SK-N-SH (cell line): Measurements from ENCODE around the gene LINGO4. TPM values are rescaled to one million over a fixed set of nuclear protein-coding genes. Genes with fewer than 3 reads are reported as not detected.

Experiments
- CTCF ChIA-PET: fragments of 300-600, 350-600 bp; formaldehyde crosslinking; extraction: SDS; loops from one replicate; lab custom pipeline; 2021; lab: Yijun Ruan, JAX
- POLR2A ChIA-PET: fragments of 350-600 bp; sonication (Branson Sonifier 250); formaldehyde crosslinking; extraction: SDS; loops from one replicate; lab custom pipeline; 2020; ENCODE audit warnings: antibody characterized with exemption, inconsistent platforms; lab: Yijun Ruan, JAX
- DNase-seq: peaks from one replicate; pipeline ENCODE4 v3.0.0; 2012
- H2AFZ ChIP-seq: fragments of 200-600 bp; sonication (generic); 2 replicates; pipeline ENCODE4 v1.8.1; 2016; ENCODE audit warnings: antibody characterized with exemption, mild to moderate bottlenecking, low read depth
- H3F3A ChIP-seq: fragments of 200-600 bp; sonication (generic); replicated peaks from 2 replicates; pipeline ENCODE3; 2016; ENCODE audit warnings: antibody characterized with exemption, mild to moderate bottlenecking; ENCODE audit not compliant: insufficient read depth
- H3K27ac ChIP-seq, 2 experiments: fragments of 200-500 bp in 1 of 2; fragments of 200-600 bp in 1 of 2; sonication (Bioruptor generic) in 1 of 2; sonication (generic), shearing (Covaris generic) in 1 of 2; 2 replicates each; pipeline versions ENCODE4 v1.5.1 to v1.6.1; 2014 to 2016; ENCODE audit warnings: low read depth in 2 of 2, inconsistent platforms in 1 of 2, low read length in 1 of 2, mild to moderate bottlenecking in 1 of 2, mixed read lengths in 1 of 2
- H3K27me3 ChIP-seq: fragments of 200-600 bp; sonication (generic), shearing (Covaris generic); 2 replicates; pipeline ENCODE4 v1.6.1; 2016; ENCODE audit warnings: mixed run types; ENCODE audit not compliant: insufficient read depth
- H3K36me3 ChIP-seq, 2 experiments: fragments of 200-500 bp in 1 of 2; fragments of 200-600 bp in 1 of 2; sonication (Bioruptor generic) in 1 of 2; sonication (generic) in 1 of 2; replicated peaks in 1 of 2; 2 replicates each; pipeline versions ENCODE3 to v1.5.1; 2014 to 2016; ENCODE audit warnings: low read length in 1 of 2, mild to moderate bottlenecking in 1 of 2; ENCODE audit not compliant: insufficient read depth in 2 of 2, control insufficient read depth in 1 of 2
- H3K4me1 ChIP-seq, 2 experiments: fragments of 200-500 bp in 1 of 2; fragments of 200-600 bp in 1 of 2; sonication (Bioruptor generic) in 1 of 2; sonication (generic), shearing (Covaris generic) in 1 of 2; 2 replicates each; pipeline versions ENCODE4 v1.5.1 to v1.6.1; 2014 to 2016; ENCODE audit warnings: low read depth in 1 of 2, low read length in 1 of 2, mixed run types in 1 of 2; ENCODE audit not compliant: insufficient read depth in 2 of 2, control insufficient read depth in 1 of 2
- H3K4me2 ChIP-seq: fragments of 200-600 bp; sonication (generic), shearing (Covaris generic); 2 replicates; pipeline ENCODE4 v1.6.1; 2017; ENCODE audit warnings: mixed run types
- H3K4me3 ChIP-seq, 2 experiments: fragments of 200-500 bp in 1 of 2; fragments of 200-600 bp in 1 of 2; sonication (Bioruptor generic) in 1 of 2; sonication (generic), shearing (Covaris generic) in 1 of 2; 2 replicates each; pipeline versions ENCODE4 v1.5.1 to v1.8.1; 2014 to 2016; ENCODE audit warnings: low read depth in 2 of 2, inconsistent platforms in 1 of 2, low read length in 1 of 2, mild to moderate bottlenecking in 1 of 2, mixed read lengths in 1 of 2, moderate library complexity in 1 of 2
- H3K79me2 ChIP-seq: fragments of 200-600 bp; sonication (generic); 2 replicates; pipeline ENCODE4 v1.8.1; 2017; ENCODE audit warnings: mild to moderate bottlenecking; ENCODE audit not compliant: insufficient read depth
- H3K9ac ChIP-seq: fragments of 200-600 bp; sonication (generic); 2 replicates; pipeline ENCODE4 v1.6.1; 2017; ENCODE audit warnings: mixed run types
- H3K9me2 ChIP-seq: fragments of 200-600 bp; sonication (generic); 2 replicates; pipeline ENCODE4 v1.6.1; 2017; ENCODE audit warnings: mixed run types
- H3K9me3 ChIP-seq: fragments of 200-600 bp; sonication (generic); 2 replicates; pipeline ENCODE4 v1.6.1; 2017; ENCODE audit warnings: mixed run types, mild to moderate bottlenecking, moderate library complexity
- H4K20me1 ChIP-seq: fragments of 200-600 bp; sonication (generic); 2 replicates; pipeline ENCODE4 v1.6.1; 2017; ENCODE audit warnings: mild to moderate bottlenecking, mixed run types; ENCODE audit not compliant: insufficient read depth
- ELF1 ChIP-seq: IDR thresholded peaks from 2 replicates; pipeline ENCODE4 v1.4.0; 2012
- EZH2phosphoT487 ChIP-seq: fragments of 200-600 bp; sonication (generic); IDR thresholded peaks from 2 replicates; pipeline ENCODE4 v1.6.1; 2017; ENCODE audit warnings: low read depth, mixed run types, mild to moderate bottlenecking, antibody characterized with exemption, moderate library complexity, borderline replicate concordance
- GABPA ChIP-seq: IDR thresholded peaks from 2 replicates; pipeline ENCODE4 v1.4.0; 2012; ENCODE audit warnings: low read depth, mild to moderate bottlenecking
- RXRA ChIP-seq: IDR thresholded peaks from 2 replicates; pipeline ENCODE4 v1.4.0; 2012; ENCODE audit warnings: low read depth, mild to moderate bottlenecking, borderline replicate concordance
- TAF1 ChIP-seq: IDR thresholded peaks from 2 replicates; pipeline ENCODE4 v1.6.1; 2012; ENCODE audit warnings: low read depth, mild to moderate bottlenecking, low read length, moderate library complexity, borderline replicate concordance
- TCF12 ChIP-seq: IDR thresholded peaks from 2 replicates; pipeline ENCODE4 v1.4.0; 2012
- TEAD4 ChIP-seq: IDR thresholded peaks from 2 replicates; pipeline ENCODE4 v1.4.0; 2012; ENCODE audit warnings: mild to moderate bottlenecking, borderline replicate concordance; ENCODE audit not compliant: insufficient read depth
- YY1 ChIP-seq: IDR thresholded peaks from 2 replicates; pipeline ENCODE4 v1.4.0; 2012; ENCODE audit warnings: low read depth, mild to moderate bottlenecking
- WGBS: methylation state at CpG from one replicate; pipeline ENCODE4 v1.1.6; 2017; ENCODE audit warnings: low lambda C conversion rate; 5-methylcytosine and 5-hydroxymethylcytosine counted together
- polyA plus RNA-seq, 3 experiments: library from polyadenylated mRNA; depleted of rRNA; stranded (reverse); fragments of >200 nt; gene quantifications; 2 replicates each; pipeline ENCODE4 v1.2.3, GENCODE V29; 2012
- TF ChIP-seq, protein P1 (sequence below): IDR thresholded peaks from 2 replicates; pipeline ENCODE4 v1.4.0; 2012; ENCODE audit warnings: low read depth, borderline replicate concordance
- TF ChIP-seq, protein P2 (sequence below): IDR thresholded peaks from 2 replicates; pipeline ENCODE4; 2012
- TF ChIP-seq, protein P3 (sequence below): fragments of 200-600 bp; sonication (generic); IDR thresholded peaks from 2 replicates; pipeline ENCODE4 v1.6.1; 2017; ENCODE audit warnings: antibody characterized with exemption, mild to moderate bottlenecking, moderate library complexity
- TF ChIP-seq, protein P4 (sequence below): IDR thresholded peaks from 2 replicates; pipeline ENCODE4 v1.6.1; 2012; ENCODE audit warnings: mild to moderate bottlenecking, low read depth, low read length, moderate library complexity

Gene LINGO4
- polyA plus RNA-seq, 1 of the 3 experiments (the other 2 are of a cell fraction): not detected

DNA sequence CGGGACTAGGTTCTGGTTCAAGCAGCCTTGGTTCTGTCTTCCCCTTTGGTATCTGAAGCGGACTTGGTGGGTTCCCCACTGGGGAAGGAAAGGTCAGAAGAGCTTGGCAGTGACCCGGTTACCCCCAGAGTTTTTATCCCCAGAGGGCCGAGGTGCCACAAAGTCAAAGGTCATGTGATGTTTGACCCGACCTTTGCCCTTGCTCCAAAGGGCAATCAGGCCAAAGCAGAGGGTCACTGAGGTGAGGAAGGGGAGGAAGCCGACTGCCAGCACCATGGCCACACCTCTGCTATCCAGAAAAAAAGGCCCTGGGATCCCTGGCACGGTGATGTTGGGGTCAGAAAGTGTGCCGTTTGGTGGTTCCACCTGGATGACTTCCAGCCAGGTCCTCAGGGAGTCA, 4.4 kb downstream of the LINGO4 start (continued):
- TF ChIP-seq, protein P1, sequence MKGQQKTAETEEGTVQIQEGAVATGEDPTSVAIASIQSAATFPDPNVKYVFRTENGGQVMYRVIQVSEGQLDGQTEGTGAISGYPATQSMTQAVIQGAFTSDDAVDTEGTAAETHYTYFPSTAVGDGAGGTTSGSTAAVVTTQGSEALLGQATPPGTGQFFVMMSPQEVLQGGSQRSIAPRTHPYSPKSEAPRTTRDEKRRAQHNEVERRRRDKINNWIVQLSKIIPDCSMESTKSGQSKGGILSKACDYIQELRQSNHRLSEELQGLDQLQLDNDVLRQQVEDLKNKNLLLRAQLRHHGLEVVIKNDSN: no peak
- no peak for TF ChIP-seq EZH2phosphoT487
- TF ChIP-seq TAF1: no peak

DNA sequence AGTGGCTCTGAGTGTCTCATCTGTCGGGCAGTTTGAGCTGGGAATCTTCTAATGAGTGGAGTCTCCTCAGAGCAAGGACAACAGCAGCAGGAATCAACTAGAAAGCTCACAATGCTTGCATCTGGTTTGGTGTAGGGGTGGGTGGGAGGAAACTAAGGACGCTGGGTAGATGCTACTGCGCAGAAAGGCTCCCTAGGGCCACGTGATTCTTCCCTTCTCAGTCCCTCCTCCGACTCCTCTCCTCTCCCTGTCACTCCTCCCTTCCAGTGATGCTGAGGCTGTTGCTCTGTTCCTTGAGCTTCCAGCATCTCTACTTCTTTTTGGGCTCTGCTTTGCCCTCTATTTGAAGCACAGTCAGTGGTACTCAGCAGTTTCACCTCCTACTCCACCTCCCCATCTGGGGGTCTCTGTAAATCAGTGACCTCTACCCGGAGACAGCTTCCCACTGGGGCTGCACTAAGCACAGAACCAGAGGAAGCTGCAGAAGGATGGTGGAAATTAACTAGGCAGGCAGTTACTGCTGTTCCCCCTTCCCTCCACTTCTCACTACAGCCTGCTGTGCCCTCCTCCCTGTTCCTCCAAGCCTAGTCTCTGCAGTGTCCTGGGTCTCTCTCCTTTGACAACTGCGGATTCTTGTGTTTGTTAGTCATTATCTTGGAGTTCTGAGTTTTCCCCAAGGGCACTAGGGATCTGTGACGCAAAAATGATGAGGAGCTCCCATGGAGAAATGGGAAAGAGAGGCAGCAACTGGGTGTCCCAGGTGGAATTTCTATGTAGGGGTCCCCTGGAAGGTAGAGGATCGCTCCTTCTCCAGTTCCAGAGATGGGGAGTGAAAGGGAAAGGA, 5.8 kb downstream of the LINGO4 start:
- TF ChIP-seq, protein P2, sequence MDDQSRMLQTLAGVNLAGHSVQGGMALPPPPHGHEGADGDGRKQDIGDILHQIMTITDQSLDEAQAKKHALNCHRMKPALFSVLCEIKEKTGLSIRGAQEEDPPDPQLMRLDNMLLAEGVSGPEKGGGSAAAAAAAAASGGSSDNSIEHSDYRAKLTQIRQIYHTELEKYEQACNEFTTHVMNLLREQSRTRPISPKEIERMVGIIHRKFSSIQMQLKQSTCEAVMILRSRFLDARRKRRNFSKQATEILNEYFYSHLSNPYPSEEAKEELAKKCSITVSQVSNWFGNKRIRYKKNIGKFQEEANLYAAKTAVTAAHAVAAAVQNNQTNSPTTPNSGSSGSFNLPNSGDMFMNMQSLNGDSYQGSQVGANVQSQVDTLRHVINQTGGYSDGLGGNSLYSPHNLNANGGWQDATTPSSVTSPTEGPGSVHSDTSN: no peak
- TF ChIP-seq, protein P3, sequence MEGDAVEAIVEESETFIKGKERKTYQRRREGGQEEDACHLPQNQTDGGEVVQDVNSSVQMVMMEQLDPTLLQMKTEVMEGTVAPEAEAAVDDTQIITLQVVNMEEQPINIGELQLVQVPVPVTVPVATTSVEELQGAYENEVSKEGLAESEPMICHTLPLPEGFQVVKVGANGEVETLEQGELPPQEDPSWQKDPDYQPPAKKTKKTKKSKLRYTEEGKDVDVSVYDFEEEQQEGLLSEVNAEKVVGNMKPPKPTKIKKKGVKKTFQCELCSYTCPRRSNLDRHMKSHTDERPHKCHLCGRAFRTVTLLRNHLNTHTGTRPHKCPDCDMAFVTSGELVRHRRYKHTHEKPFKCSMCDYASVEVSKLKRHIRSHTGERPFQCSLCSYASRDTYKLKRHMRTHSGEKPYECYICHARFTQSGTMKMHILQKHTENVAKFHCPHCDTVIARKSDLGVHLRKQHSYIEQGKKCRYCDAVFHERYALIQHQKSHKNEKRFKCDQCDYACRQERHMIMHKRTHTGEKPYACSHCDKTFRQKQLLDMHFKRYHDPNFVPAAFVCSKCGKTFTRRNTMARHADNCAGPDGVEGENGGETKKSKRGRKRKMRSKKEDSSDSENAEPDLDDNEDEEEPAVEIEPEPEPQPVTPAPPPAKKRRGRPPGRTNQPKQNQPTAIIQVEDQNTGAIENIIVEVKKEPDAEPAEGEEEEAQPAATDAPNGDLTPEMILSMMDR: no peak
- peaks cover 0 to 32% of the 10 kb centered on the region in 2 experiments; a peak in 2 of 4 replicates for H3K4me1 ChIP-seq
- H3K27ac ChIP-seq: no peak overlapping the region
- no peaks in the 10 kb centered on the region for H3K36me3 ChIP-seq
- no peaks in the 10 kb centered on the region for H3K9me2 ChIP-seq
- no peaks in the 10 kb centered on the region for H4K20me1 ChIP-seq
- no peak for DNase-seq
- no peak overlapping the region for H3K9ac ChIP-seq
- no peak overlapping the region for H3K4me3 ChIP-seq
- no peaks in the 10 kb centered on the region for H3K9me3 ChIP-seq
- no peak overlapping the region for H2AFZ ChIP-seq
- ChIA-PET CTCF (interaction anchor here (0.6 to 2.3 kb wide), 6 partner anchors 8 to 37 kb away, joined by 3 to 8 read pairs (median 4); partner anchors contain the start of gene TDRKH), POLR2A (no interaction called here)
- peaks cover 33% of the 10 kb centered on the region for H3K27me3 ChIP-seq
- H3K79me2 ChIP-seq: no peaks in the 10 kb centered on the region
- no peak overlapping the region for H3K4me2 ChIP-seq
- no peaks in the 10 kb centered on the region for H3F3A ChIP-seq
- 48% methylated on average over 9 of the region's 9 CpGs for WGBS

DNA sequence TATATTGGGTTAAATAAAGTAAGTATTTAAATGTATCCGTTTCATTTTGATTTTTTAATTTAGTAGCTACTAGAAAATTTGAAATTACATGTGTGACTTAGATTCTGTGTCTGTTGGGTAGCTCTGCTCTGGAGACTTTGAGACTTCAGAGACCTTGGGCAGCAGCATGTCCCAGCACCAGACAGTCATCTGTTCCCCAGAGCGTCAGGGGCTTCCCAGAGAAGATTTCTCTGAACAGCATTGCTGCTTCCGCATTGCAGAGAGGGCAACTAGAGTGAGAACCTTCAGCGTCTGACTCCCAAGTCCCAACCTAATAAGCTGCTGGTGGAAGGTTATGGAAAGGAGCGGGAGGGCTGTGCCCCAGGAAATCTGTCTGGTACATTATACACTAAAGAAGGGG, 6.6 kb downstream of the LINGO4 start:
- no peak overlapping the region for H3K4me2 ChIP-seq
- CTCF ChIA-PET: interaction anchor here (1.1 to 2.3 kb wide), 5 partner anchors 9 to 38 kb away, joined by 3 to 8 read pairs (median 4); partner anchors contain the start of gene TDRKH
- H4K20me1 ChIP-seq: no peaks in the 10 kb centered on the region
- H3K27ac ChIP-seq: no peak overlapping the region
- H3K79me2 ChIP-seq: no peaks in the 10 kb centered on the region
- POLR2A ChIA-PET: no interaction called here
- no peaks in the 10 kb centered on the region for H3K9me2 ChIP-seq
- WGBS: 73% methylated on average over 5 of the region's 5 CpGs
- no peaks in the 10 kb centered on the region for H3K9me3 ChIP-seq
- no peak overlapping the region for H3K9ac ChIP-seq
- H3F3A ChIP-seq: no peaks in the 10 kb centered on the region
- no peak for DNase-seq
- no peak overlapping the region for H3K4me3 ChIP-seq
- H3K27me3 ChIP-seq: peaks cover 25% of the 10 kb centered on the region; the same call in 1 of the 2 replicates
- no peak overlapping the region for H2AFZ ChIP-seq
- H3K36me3 ChIP-seq: peaks cover 0 to 4% of the 10 kb centered on the region in 2 experiments
- peaks cover 0 to 23% of the 10 kb centered on the region in 2 experiments; a peak in 2 of 4 replicates for H3K4me1 ChIP-seq
- TF ChIP-seq, protein P2: no peak
- TF ChIP-seq ELF1 (no peak), GABPA (no peak), YY1 (no peak), RXRA (no peak), TCF12 (no peak), TEAD4 (no peak)
- TF ChIP-seq, protein P1: no peak
- TF ChIP-seq, protein P4, sequence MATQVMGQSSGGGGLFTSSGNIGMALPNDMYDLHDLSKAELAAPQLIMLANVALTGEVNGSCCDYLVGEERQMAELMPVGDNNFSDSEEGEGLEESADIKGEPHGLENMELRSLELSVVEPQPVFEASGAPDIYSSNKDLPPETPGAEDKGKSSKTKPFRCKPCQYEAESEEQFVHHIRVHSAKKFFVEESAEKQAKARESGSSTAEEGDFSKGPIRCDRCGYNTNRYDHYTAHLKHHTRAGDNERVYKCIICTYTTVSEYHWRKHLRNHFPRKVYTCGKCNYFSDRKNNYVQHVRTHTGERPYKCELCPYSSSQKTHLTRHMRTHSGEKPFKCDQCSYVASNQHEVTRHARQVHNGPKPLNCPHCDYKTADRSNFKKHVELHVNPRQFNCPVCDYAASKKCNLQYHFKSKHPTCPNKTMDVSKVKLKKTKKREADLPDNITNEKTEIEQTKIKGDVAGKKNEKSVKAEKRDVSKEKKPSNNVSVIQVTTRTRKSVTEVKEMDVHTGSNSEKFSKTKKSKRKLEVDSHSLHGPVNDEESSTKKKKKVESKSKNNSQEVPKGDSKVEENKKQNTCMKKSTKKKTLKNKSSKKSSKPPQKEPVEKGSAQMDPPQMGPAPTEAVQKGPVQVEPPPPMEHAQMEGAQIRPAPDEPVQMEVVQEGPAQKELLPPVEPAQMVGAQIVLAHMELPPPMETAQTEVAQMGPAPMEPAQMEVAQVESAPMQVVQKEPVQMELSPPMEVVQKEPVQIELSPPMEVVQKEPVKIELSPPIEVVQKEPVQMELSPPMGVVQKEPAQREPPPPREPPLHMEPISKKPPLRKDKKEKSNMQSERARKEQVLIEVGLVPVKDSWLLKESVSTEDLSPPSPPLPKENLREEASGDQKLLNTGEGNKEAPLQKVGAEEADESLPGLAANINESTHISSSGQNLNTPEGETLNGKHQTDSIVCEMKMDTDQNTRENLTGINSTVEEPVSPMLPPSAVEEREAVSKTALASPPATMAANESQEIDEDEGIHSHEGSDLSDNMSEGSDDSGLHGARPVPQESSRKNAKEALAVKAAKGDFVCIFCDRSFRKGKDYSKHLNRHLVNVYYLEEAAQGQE: no peak
